Gastrocnemius medialis (tissue), 4 donors: ENCODE results near the gene SEMA4A.

Source experiments
- CTCF ChIP-seq, 5 experiments: fragments of 450-650 bp in 3 of 5; fragments of 200-600 bp in 2 of 5; sonication (generic) in 2 of 5; IDR thresholded peaks in 4 of 5; conservative IDR thresholded peaks in 1 of 5; 1 replicate in 4 of 5; 2 replicates in 1 of 5; pipeline ENCODE4 v1.5.1; 2016 to 2019; ENCODE audit warnings: antibody characterized with exemption in 5 of 5, mild to moderate bottlenecking in 3 of 5, moderate library complexity in 3 of 5
- POLR2A ChIP-seq, 2 donors: fragments of 450-650 bp; IDR thresholded peaks; one replicate each; pipeline ENCODE4 v1.6.1; 2017; ENCODE audit warnings: antibody characterized with exemption in 2 of 2, mild to moderate bottlenecking in 2 of 2, moderate library complexity in 2 of 2

- no peak for TF ChIP-seq CTCF (IDR thresholded peaks at IDR 0.05 in 4 of 5, conservative IDR thresholded peaks at IDR 0.05 in 1 of 5)
- no peak for TF ChIP-seq POLR2A (IDR thresholded peaks at IDR 0.05)
These were observed 4.6 kb downstream of the SEMA4A start for GRCh38 chr1:156157966-156158365.
